GM10266 (cell line): ENCODE measurements around the gene STN1.

Experiments used
- DNase-seq: peaks from one replicate; pipeline ENCODE4 v3.0.0; 2012; ENCODE audit errors: extremely low spot score
- CTCF ChIP-seq: IDR thresholded peaks from 2 replicates; pipeline ENCODE4 v1.5.1; 2012; ENCODE audit warnings: mild to moderate bottlenecking, low read depth; ENCODE audit not compliant: control insufficient read depth, insufficient read depth; ENCODE audit errors: missing control alignments

Gene STN1

GRCh38 chr10:103951942-103952341, 34.0 kb upstream of the STN1 start:
- DNase-seq, result no peak
- no peak for TF ChIP-seq CTCF

- no peak for DNase-seq
- no peak for TF ChIP-seq CTCF
Observed at GRCh38 chr10:103951183-103951582, 33.2 kb upstream of the STN1 start.

GRCh38 chr10:103949728-103950127, 31.7 kb upstream of the STN1 start:
- no peak for TF ChIP-seq CTCF

GRCh38 chr10:103947799-103948516, 30.0 kb upstream of the STN1 start:
- no peak for DNase-seq
- TF ChIP-seq CTCF, result no peak

More at GRCh38 chr10:103949728-103950127, 31.7 kb upstream of the STN1 start:
- DNase-seq, result no peak

GRCh38 chr10:103942866-103943265, 24.9 kb upstream of the STN1 start:
- no peak for TF ChIP-seq CTCF
- no peak for DNase-seq

- DNase-seq, result no peak
- TF ChIP-seq CTCF, result no peak
Observed at GRCh38 chr10:103941801-103942200, 23.8 kb upstream of the STN1 start.

- TF ChIP-seq CTCF, result no peak
- DNase-seq, result no peak
Observed at GRCh38 chr10:103939522-103939921, 21.5 kb upstream of the STN1 start.
